Measurements from ENCODE around the gene NFATC3.
"Not testable (repeated sequence)": the region's sequence is repeated elsewhere in the genome, so short reads cannot be mapped to it uniquely, and the experiment has no call there.

Gene NFATC3

DNA sequence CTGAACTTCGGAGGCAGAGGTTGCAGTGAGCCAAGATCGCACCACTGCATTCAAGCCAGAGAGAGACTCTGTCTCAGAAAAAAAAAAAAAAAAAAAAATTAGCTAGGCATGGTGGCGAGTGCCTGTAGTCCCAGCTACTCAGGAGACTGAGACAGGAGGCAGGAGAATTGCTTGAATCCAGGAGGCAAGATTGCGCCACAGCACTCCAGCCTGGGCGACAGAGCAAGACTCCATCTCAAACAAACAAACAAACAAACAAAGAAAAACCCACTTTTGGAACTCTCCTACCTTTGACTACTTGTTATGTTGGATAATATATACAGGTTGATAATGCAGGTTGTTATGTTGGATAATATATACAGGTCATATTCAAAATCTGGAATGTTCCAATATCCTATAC is 35.3 kb downstream of the NFATC3 start:
- not testable (repeated sequence) for DNase-seq

DNA sequence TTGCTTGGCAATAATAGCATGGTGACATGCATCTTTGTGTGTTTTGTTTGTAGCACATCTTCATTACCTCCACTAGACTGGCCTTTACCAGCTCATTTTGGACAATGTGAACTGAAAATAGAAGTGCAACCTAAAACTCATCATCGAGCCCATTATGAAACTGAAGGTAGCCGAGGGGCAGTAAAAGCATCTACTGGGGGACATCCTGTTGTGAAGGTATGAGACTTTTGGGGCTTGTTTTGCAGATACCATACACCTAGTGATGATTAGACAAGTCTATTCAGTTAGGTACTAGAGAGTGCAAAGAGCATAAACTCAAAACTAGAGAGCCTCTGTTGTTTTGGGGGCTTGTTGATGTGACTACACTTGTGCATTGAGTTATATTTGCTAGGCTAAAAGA is 41.2 kb downstream of the NFATC3 start:
- no peak for DNase-seq

DNA sequence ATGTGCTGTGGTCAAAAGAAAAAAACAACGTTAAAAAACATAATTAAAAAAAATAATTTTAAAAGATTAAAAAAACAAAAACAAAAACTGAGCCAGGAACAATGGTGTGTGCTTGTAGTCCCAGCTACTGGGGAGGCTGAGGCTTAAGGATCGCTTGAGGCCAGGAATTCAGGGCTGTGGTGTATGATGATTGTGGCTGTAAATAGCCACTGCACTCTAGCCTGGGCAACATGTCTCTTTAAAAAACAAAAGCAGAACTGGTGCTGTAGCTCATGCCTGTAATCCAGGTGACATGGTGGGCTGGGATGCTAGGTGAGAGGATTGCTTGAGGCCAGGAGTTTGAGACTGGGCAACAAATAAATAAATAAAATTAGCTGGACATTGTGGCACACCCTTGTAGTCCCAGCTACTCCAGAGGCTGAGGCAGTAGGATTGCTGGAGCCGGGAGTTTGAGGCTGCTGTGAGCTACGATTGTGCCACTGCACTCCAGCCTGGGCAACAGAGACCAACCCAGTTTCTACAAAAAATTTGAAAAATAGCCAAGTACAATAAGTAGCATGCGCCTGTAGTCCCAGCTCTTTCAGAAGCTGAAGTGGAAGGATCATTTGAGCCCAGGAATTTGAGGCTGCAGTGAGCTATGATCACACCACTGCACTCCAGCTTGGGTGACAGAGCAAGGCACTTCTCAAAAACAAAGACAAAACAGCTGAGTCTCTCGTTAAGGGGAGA is 43.6 kb downstream of the NFATC3 start:
- DNase-seq: no peak

DNA sequence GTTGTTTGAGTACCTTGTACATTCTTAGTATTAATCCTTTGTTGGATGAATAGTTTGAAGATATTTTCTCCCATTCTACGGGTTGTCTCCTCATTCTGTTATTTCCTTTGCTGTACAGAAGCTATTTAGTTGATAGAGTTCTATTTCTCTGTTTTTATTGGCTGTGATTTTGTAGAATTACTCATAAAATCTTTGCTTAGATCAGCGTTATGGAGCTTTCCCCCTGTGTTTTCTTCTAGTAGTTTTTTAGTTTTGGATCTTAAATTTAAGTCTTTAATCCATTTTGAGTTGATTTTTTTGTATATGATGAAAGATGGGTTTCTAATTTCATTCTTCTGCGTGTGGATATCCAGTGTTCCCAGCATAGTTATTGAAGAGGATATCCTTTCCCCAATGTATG is 45.4 kb downstream of the NFATC3 start:
- no peak for DNase-seq

DNA sequence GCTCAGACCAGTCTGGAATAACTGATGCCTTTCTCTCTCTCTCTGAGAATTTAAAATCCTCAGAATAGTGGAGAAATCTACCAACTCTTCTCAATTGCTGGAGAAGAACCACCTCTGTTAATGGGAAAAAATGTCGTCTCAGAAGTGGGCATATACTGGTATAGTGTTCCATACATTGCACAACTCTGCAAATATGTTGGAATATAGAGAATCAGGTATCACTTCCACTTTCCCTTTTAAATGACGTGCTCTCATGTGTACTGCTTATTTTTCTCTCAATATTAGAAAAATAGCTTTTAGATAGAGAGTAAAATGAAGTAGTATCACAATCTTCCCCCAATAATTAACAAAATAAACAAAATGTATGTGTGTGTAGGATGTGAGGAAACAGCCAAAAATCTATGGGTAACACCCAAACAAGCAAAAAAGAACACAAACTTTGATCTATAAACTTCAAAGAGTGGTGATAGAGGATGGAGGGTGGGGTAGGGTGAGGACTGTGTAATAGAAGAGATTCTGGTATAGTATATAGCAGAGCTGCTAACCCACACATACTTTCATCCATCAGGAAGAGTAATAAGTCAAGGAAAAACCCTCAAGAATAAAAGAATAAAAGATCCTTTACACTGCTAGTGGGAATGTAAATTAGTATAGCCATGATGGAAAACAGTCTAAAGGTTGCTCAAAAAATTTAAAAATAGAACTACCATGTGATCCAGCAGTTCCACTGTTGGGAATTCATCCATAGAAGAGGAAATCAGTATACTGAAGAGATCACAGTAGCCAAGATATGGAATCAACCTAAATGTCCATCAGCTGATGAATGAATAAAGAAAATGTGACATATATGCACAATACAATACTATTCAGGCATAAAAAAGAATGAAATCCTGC is 46.9 kb downstream of the NFATC3 start:
- DNase-seq: peak in 1 of 5 experiments; percentile 10

DNA sequence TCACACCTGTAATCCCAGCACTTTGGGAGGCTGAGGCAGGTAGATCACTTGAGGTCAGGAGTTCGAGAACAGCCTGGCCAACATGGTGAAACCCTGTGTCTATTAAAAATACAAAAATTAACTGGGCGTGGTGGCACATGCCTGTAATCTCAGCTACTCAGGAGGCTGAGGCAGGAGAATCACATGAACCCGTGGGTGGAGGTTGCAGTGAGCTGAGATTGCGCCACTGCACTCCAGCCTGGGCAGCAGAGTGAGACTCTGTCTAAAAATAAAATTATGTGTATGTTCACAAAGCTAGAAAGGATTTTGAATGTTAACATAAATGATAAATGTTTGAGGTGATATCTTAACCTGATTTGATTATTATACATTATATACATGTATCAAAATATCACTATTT is 47.8 kb downstream of the NFATC3 start:
- DNase-seq: not testable (repeated sequence)

DNA sequence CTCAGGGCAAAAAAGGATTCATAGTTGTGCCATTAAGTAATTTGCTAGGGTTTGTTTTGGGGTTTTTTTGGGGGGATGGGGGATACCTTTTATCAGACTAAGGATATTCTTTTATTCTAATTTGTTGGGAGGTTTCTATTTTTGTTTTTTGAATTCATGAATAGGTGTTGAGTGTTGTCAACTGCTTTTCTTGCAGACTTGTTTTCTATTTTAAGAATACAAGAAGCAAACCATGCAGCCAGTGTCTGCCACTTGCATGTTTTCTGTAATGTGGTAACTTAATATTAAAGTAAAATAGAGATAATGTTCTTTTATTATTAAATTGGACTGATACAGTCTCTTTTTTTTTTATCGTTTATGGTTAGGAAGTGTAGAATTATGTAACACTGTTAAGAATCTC is 49.5 kb downstream of the NFATC3 start:
- DNase-seq: no peak

DNA sequence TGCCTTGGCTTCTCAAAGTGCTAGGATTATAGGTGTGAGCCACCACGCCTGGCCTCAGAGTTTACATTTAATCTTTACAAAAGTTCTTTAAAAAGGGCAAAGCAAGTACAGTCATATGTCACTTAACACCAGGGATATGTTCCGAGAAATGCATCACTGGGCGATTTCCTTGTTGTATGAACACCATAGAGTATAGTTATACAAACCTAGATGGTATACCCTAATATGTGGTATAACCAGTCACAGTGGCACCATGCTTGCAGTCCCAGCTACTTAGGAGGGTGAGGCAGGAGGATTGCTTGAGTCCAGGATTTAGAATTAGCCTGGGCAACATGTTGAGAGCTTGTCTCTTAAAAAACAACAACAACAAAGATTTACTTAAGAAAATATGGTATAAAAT is 51.3 kb downstream of the NFATC3 start:
- no peak for DNase-seq

DNA sequence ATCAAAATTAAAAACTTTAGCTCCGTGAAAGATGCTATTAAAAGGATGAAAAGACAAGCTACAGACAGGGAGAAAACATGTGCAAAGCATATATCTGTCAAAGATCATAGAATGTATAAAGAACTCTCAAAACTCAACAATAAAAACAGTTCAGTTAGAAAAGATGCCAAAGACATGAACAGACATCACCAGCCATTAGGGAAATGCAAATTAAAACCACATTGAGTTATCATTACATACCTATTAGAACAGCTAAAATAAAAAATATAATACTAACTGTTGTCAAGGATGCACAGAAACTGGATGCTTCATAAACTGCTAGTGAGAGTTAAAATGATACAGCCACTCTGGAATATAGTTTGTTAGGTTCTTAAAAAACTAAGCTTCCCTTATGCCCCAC is 58.8 kb downstream of the NFATC3 start:
- DNase-seq: no peak

DNA sequence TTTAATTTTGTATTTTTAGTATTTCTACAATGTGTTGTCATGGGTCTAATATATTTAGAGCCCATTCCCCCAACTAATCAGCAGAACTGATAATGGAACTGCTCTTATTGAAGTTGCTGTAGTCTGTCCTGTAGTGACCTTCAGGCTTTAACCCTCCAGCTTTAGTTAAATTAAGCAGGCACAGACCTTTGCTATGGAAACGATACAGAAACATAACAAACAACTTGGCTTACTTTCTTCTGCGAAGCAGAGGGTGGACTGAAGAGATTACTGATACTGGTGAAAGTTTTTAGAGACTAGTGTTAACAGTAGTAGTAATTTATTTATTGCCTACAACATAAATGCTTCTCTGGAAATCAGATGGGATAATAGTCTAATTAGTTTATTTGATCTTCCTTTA is 61.4 kb downstream of the NFATC3 start:
- peak in 1 of 5 experiments; percentile 18 for DNase-seq

DNA sequence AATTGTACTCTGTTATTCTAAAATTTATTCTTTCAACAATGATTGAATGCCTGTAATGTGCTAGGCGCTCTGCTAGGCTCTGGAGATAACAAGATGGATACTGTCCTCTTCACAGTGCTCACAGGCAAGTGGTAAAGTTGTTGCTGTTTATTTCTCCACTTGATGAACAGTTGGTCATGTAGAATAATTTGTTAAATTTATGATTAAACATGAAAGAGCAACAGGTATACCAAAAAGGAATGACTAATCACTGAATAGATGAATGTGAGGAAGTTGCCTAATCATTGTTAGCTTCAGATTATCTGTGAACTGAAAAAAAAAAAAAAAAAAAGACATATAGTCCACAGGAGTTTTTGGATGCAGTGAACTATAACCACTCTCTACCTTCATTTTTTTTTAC is 62.3 kb downstream of the NFATC3 start:
- DNase-seq: no peak

DNA sequence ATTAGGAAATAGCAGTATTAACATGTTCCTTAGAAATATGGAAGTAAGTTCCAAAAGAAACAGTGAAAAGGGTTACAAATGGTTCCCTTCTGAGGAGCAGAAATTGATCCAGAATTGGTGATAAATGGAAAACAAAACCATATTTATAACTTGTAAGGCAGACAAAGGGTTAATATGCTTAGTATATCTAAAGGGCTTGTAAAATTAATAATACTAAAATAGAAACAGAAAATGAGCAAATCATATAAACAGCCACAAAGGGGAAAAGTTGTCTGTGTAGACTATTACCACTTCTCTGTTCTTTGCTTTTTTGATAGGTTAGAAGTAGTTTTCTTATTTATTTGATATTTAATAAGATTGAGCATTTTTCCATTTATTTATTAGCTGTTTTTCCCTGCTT is 64.4 kb downstream of the NFATC3 start:
- DNase-seq: no peak

DNA sequence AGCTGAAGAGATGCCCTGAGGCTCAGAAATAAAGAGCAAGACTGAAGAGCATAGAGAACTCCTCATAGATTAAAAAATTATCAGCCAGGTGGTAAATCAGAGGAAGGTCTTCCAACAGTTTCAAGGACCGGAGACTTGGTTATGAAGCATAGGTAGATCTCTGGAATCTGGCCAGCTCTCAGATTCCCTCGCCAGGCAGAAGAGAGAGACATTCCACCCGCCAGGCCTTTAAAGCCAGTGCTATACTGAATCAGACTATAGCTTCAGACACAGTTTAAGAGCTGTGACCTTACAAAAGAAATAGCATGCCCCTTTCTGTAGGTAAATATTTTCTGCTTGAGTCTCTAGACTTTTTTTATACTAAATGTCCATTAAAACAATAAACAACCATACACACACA is 70.3 kb downstream of the NFATC3 start:
- no peak for DNase-seq

DNA sequence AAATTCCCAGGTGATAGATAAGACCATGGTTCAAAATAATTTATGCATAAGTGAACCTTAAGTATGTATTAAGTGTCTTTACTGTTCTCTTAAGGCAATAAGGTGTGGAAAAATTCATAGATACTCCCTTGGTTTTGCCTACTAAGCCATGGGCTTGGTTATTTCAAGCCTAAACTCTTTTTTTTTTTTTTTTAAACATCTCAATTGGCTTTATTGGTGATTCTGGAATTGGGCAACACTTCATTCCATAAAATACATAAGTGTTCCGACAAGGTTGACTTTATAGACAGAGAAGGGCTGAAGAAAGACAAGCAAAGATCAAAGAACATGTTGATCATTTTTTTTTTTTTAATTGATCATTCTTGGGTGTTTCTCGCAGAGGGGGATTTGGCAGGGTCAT is 77.2 kb downstream of the NFATC3 start:
- DNase-seq: no peak

DNA sequence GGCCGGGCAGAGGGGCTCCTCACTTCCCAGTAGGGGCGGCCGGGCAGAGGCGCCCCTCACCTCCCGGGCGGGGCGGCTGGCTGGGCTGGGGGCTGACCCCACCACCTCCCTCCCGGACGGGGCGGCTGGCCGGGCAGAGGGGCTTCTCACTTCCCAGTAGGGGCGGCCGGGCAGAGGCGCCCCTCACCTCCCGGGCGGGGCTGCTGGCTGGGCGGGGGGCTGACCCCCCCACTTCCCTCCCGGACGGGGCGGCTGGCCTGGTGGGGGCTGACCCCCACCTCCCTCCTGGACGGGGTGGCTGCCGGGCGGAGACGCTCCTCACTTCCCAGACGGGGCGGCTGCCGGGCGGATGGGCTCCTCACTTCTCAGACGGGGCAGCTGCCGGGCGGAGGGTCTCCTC is 78.1 kb downstream of the NFATC3 start:
- not testable (repeated sequence) for DNase-seq

DNA sequence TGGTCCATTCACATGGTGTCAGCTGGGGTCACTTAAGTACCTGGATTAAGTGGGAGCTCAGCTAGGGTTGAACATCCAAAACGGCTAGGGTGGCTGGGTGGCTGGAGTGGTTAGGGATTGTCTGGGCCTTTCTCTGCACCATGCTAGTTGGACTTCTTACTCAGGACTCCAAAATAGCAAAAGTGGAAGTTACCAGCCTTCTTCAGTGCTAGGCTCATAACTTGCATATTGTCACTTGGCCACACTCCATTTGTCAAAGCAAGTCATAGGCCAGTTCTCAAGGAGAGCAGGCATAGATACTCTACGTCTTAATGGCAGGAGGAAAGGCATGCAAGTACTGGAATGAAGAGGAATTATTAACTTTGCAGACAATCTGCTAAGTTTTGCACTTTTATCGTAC is 81.1 kb downstream of the NFATC3 start:
- DNase-seq: no peak

DNA sequence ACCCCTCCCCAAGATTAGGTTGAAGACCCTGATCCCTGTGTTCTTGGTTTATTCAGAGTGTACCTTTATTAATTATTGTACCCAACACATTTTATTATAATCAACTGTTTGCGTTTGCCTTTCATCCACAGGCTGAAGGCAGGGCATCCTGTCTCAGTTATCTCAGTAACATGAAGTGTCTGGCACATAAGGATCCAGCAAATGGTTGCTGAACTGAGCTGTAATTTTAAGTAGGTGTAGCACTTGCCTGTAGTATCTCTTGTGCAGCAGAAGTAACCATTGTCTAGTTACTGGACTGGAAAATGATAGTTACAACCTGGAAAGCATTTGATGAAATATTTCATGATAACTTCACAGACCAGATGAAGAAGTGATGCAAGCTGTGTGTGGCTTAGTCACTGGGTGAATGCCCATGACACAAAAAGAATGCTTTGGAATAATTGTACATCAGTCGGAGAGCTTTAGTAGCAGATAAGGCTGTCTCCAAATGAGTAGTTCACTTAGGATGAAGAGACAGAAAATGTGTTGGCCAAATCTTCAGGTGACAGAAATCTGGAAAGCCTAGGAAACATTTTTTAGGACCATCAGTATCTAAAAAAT is 94.1 kb downstream of the NFATC3 start:
- no peak for DNase-seq

DNA sequence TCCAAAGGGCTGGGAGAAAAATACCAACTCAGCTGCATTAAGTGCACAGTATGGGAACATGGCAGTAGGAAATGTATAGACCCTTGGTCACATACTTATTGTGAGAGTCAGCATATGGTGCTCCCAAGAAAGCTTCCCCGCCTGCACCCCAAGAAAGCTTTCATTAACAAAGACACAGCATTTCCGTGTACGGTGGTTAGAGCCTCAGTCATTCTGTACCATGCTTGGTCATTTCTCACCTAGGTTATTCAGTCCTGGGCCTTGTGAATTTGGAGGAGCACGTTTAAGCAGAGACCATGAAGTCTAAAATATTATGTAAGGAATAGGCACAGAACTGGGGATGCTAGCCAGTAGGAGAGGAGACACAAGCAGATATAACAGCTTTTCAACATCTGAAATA is 94.7 kb downstream of the NFATC3 start:
- peak in 1 of 5 experiments; percentile 23 for DNase-seq

DNA sequence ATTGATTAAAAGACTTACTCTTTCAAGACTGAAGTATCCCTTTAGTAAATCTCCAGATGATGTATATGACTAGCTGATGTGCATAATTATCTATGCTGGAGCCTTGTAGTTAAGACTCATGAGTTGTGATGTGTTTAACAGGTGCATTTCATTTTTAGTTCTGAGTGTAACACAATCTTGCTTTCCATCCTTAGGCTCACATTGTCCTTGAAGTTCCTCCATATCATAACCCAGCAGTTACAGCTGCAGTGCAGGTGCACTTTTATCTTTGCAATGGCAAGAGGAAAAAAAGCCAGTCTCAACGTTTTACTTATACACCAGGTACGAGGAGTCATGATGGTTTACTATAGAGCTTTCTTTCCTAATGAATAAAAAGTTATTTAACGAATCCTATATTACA is 97.9 kb downstream of the NFATC3 start:
- DNase-seq: no peak

DNA sequence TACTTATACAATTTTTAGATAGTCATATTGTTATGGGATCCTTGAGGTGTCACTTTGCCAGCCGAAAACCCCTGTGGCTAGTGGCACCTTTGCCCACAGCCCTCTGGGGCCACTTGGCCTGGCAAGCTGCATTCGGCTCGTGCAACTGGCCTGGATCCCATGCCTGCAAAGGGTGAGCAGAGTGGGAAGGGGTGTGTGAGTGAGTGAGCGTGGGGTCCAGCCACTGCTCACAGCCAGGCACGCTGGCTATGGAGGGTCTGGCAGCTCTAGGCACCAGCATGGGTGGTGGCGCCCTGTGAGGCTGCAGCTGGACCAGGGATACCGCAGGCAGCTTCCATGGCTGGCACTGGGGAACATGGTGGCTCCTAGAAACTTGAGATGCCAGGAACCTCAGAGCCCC is 101.7 kb downstream of the NFATC3 start:
- no peak for DNase-seq

DNA sequence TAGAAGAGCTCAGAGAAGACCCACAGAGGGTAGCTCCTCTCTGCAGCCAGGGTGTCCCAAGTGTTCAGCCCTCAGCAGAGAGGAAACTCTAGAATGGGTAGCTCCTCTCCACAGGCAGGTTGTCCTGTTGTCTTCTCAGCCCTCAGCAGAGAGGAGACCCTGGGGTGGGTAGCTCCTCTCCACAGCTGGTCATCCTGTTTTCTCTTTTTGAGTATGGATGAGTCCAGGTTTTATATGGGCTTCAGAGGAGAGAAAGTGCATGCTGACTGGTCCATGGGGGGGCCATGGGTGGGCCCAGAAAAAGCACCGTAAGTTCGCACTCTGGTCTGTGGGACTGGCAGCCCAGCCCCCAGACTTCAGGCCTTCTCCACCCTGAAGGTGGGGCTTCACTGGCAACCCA is 102.3 kb downstream of the NFATC3 start:
- no peak for DNase-seq

DNA sequence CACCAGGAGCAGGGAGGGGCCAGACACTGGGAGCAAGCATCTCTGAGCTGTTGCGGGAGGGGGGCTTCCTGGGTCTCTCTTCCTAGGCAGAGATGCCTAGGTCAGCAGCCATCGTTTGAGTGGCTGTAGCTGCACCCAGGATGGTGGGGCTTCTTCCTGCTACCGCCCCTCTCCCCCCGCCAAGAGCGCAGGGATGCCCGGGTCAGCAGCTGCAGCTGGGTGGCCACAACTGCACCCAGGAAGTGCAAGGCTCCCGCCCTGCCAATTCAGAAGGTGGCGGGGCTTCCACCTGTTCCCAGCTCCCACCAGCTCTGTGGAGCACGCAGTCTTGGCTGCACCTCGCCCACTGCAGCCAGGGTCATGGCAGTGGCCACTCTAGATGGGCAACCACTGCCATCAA is 103.0 kb downstream of the NFATC3 start:
- DNase-seq: no peak

DNA sequence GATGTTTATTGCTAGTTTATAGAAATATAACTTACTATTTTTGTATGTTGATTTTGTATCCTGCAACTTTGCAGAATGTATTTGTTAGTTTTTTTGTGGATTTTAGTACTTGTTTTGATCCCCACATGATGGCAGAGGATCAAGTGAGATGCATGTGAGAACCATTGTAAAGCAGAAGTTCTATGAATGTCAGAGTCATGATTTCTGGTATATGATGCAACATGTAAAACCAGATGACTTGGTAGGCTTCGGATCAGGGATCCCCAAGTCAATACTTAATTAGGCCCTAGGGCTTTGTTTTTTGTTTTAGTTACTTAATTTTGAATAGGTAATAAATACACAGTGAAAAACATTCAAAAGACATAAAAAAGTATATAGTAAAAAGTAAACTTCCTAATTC is 104.9 kb downstream of the NFATC3 start:
- no peak for DNase-seq
